HG02870 (cell line): ENCODE measurements around the gene KDM5A.

Experiments used
- ATAC-seq: cut with Tn5 transposase; IDR thresholded peaks from one replicate; pipeline ENCODE4 v1.9.1; 2021; ENCODE audit warnings: mild to moderate bottlenecking, moderate library complexity; ENCODE audit not compliant: unreplicated experiment

The KDM5A gene

DNA sequence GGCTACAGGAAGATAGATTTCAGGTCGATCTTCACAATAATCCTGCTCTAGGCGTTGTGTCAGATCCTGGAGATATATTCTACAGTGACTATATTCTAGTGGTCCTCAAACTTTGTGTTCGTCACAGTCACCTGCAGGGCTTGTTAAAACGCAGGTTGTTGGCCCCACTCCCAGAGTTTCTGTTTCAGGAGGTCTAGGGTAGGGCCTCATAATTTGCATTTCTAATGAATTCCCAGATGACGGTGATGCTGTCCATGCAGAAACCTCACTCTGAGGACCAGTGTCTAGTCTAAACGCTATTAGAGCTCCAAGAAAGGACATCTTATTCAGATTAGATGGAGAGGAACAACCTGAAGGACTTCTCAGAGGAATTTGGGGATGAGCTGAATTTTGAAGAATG, 113.3 kb downstream of the KDM5A start:
- ATAC-seq: no peak

GRCh38 chr12:273382-273781, 115.7 kb downstream of the KDM5A start:
- ATAC-seq: no peak

DNA sequence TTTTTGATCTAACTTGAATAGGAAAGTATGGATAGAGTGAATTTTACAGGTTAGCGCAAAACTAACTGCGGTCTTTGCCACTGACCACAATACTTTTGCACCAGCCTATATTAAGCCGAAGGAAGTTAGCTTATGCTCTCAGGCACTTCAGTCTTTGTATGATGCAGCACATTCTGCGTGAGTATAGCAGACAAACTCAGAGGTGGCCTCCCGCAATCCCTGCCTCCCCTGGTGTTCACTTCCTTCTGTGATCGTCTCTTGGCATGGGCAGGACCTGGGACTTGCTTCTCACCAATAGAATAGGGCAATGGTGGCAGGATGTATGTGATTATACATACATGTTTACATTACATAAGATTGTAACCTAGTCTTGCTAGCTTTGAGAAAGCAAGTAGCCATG, 116.2 kb downstream of the KDM5A start:
- ATAC-seq: no peak

DNA sequence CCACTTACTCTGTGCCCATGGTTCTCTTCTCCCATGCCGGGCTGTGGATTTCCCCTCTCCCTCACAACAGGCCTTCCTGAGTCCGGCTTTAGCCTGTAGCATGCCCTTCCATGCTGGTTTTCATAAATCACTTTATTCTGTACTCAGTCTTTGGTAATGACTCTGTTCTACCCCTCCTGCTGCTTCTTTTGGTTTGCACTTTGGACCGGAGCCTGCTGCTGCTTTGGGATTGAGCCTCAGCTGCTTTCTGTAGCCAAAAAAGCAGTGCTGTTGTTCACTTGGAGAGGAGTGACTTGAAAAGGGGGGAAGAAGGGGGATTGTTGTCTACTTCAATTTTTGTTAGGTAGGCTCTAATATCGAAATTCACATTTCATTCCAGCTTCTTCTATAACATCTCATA, 118.0 kb downstream of the KDM5A start:
- ATAC-seq: no peak

GRCh38 chr12:269191-269590, 119.9 kb downstream of the KDM5A start:
- ATAC-seq: no peak

GRCh38 chr12:268483-268840, 120.7 kb downstream of the KDM5A start:
- ATAC-seq: no peak

DNA sequence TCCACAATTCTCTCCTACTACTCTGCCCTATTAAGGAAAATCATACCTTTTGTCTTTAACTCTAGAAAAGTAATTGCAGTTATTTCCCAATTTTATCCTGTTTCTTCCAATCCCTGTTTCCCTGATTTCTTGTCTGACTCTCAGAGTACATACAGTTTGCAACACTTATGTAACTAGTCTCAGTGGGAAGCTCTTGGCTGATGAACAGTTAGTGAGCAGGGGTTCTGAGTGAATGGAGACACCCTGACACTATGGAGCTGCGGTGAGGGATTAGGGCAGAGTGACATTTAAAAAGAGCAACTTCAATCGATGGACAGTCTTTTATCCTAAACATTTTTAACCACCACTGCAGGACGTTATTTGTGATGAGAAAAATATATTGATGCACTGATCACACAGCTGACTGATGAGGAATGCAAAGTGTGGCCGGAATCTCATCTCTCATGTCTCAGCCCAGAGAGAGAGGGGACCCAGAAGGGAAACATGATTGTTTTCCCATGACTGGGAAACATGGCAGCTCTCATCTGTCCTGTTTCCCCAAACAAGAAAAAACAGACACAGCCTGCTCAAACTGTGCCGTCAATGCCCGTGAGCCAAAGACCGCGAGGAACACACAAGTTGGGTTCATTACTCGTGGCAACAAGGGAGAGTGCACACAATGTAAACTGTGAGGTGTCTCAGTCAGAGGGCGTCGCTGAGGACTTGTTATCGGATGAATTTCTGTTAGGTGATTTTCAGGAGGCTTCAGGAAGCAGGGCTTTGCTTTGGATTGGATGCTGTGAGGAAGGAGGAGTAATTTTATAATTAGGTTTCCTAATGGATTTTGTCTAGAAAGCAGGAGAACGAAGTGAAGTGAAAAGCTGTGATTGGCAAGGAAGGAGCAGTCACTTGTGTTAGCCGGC, 121.3 kb downstream of the KDM5A start:
- ATAC-seq: no peak

DNA sequence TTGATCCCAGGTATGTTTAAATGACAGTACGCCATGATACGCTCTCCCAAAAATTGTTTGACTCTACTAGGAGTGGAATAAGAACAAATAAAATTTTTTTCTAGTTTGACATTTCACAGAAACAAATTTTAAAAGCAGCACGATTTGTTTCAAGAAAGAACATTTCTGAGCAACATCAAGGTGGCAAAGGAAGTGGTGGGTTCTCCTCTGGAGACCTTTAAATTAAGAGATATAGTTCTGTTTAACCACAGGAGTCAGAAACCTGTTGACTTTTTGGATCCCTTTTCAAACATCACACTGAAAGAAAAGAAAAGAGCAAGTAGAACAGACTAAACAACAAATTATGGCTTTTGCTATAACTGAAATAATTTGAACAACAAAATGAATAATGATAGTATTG, 124.0 kb downstream of the KDM5A start:
- no peak for ATAC-seq

DNA sequence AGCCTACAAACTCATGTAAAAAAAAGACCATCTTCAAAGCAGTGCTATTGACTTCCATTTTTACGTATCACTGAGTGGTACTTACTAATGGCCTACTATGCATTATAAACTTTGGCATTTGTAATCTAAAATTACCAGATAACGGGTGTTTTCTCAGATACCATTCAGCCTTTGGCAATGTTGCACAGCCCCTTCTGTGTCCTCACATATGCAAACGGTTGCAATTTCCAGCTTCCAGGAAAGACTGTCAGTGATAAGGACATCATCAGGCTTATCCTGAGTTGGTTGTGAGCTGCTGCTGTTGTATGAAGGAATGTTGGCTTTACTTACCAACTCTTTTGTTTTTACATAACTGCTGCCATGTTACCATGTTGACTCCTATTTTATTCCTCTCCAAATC, 124.9 kb downstream of the KDM5A start:
- ATAC-seq: no peak

DNA sequence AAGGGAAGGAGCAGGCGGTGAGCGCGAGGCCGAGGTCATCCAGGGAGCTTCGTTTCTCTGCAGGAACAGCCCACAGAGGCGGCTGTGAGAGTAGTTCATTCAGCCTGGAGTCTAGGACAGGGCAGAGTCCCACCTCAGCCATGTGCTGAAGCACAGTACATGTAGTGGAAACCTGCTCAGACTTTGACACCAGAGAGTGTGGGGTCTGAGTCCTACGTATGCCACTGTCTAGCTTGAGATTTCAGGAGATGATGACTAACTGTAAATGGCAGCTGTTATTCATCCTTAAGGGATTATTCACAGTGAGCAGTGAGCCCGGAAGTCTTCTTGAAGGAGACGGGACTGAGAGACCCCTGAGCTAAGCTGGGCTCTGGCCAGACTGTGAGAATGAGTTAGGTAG, 125.5 kb downstream of the KDM5A start:
- no peak for ATAC-seq

GRCh38 chr12:262817-263216, 126.3 kb downstream of the KDM5A start, which contains the start of gene SLC6A13:
Gene SLC6A13, minus strand, starts transcription at chr12:262836. Its CDS starts 2,784 bp downstream, at chr12:260052.
- ATAC-seq: no peak

DNA sequence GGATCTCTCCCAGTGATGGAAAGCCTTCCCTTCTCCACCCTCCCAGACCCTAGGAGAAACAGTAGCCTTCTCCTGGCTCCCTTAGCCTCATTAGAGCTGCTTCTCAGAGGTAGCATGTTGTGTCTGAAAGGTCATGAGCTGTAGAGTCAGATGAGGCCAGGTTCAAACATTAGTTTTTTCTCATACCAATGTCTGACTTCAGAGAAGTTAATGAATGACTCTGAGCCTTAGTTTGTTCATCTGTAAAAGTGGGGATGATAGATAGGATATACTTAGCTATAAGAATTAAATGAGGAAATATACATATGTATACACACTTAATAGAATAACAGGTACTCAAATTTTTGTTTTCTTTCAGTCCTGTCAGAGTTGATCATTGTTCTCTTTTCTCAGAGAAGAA, 127.0 kb downstream of the KDM5A start:
- no peak for ATAC-seq

- ATAC-seq: no peak
These were observed 131.4 kb downstream of the KDM5A start for GRCh38 chr12:257521-258321.

GRCh38 chr12:256958-257357, 132.2 kb downstream of the KDM5A start:
- ATAC-seq: no peak

- no peak for ATAC-seq
These were observed 132.9 kb downstream of the KDM5A start for GRCh38 chr12:256225-256624.

- no peak for ATAC-seq
These were observed 134.2 kb downstream of the KDM5A start for GRCh38 chr12:254912-255311.

DNA sequence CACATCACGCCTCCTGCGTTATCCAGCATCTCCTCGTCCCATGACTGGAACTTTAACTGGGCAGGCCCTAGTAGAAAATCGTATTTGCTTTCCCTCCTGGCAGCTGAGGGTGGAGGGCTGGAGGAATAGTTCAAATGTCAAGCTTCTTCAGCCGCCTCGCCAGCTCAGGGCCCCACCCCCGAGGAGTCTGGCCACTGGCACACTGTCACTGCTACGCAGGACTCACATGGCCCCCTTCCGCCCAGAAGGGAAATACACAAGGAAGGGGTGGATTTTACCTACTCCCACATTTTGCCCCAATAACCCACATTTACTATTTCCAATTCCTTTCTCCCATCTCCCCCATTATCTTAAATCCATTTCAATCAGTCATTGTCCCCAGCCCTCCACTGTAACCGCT, 135.1 kb downstream of the KDM5A start:
- no peak for ATAC-seq

DNA sequence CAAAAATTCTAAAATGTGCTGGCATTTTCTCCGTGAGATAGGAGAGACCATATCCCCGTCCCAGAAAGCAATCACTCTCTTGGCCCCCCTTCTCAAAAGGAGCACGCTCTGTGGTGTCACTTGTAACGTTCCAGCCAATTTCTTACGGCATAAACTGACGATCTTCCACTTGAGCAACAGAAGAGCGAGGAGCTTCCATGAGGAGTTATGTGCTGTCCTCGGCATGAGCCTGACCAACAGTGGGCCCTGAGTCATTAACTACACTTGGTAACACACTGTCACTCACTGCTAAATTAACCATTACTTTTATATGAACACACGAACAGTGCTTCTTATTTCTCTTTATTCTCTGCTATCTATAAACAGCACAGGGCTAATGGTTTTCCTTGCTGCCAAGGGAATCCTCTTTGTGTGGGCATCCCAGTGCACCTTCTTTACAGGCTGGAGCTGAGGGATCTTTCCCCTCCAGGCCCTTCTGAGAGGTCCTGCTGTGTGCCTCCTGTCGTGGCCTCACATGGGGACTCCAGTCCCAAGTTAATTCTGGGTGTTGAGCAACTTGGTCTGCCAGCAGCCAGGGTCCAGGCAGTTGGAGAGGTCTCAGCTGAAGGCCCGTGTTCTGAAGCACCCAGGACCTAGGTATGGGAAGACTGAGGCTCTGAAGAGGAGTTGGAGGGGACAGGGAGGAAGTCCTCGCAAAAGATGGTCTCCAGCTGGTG, 135.8 kb downstream of the KDM5A start:
- no peak for ATAC-seq

GRCh38 chr12:252636-253035, 136.5 kb downstream of the KDM5A start:
- ATAC-seq: no peak

GRCh38 chr12:247271-247670, 141.8 kb downstream of the KDM5A start:
- ATAC-seq: no peak

- ATAC-seq: no peak
These were observed 145.7 kb downstream of the KDM5A start for GRCh38 chr12:243381-243780.
